ENCODE data around the gene INSIG2.

Gene INSIG2

DNA sequence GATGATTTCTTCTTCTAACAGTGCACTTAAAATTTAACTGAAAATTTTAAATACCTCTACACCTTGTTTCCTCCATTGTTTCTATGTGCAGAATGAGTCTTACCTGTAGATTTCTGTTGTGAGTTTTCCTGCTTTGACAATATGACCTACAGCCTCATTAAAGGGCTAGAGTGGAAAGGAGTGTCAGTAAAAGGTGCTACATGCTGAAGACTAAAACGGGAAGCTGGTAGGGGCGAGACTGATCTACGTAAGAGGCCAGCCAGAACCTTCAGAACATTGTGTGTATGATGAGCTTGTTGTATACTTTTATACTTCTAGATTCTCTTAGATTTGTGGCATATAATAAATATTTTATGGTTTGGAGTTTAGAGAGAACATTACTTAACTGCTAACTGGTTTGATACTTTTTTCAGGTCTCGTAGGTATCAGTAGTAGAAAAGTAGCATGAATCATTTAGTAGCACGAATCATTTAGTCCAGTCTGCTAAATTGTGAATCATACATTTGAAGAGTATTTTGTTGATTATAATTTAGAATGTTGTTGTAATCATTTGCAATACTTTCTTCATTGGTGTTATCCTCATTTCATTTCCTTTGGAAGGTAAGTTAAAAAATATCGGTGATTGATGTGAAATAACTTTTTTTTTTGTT lies 14.3 kb downstream of the INSIG2 start:
- DNase-seq, result no peak

DNA sequence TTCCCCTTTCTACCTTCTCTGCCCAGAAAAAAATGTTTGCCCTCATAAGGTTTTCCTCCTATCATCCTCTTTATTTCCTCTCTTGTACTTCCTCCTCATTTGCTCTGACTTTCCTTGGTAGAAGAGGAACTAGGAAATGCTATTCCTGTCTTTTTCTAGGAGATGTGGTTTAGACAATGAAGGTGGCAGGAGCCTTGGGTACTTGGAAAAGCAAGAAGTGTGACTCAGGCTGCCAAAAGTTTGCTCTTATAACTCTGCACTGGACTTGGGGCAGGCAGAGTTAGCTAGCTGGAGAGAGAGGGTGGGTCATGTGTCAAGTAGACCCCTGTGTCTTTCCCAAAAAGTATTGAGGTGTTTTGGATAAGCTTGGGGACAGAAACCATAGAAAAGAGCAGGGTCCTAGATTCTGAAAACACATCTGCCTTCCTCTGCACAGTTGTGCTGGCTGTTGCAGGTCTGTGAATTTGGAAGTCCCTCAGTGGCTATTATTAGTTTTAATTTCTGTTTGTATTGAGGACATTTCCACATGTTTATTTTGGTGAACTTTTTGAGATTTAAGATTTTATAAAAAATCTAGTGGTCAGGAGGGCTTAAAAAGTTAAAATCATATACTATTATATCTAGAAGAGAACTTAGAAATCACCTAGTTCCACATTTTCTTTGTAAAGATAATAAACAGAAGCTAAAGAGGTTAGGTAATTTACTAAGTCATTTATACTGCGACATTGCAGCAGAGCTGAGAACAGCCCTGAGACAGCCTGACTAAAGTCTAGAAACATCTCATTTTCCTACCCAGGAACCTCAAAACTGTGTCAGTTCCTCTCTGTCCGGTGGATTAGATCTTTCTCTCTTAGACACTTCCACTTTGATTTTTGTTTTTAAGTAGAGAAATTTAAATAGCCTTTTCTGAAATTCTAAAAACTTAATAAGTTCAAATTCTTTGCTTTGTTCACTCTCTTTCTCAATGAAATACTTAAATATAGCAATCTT lies 16.0 kb downstream of the INSIG2 start:
- no peak for DNase-seq

DNA sequence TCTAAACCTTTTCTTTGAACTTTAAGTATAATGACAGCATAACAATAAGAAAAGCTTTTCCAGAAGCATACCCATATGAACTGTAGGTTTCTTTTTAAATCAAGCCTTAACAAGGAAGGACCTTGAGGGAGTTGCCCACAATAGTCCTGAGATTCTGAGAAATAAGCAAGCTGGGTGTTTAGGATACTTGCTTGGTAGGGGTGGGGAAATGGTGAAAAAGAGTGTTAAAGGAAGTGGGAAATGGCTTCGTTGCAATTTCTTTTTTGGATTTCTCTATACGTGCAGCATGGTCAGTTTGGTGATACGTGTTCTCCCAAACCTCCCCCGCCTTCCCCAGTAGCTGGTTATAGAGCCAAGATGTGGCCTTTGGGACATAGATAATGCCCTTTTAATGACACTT lies 17.2 kb downstream of the INSIG2 start:
- DNase-seq, result no peak

DNA sequence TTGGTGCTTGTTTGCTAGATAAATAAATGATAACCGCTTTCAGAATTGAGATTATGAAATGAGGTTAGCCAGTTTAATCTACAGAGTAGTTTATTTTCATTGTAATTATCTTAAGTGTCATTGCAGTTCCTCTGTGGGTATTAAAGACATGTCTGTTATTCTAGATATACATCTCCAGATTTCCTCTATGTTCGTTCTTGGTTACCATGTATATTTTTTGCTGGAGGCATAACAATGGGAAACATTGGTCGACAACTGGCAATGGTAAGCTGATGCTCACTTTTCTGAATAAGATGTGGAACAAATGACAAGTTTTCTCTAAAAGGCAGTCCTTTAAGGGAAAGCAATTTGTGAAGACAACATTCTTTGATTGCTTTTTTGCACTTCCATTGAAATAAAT lies 18.7 kb downstream of the INSIG2 start:
- DNase-seq, result no peak

DNA sequence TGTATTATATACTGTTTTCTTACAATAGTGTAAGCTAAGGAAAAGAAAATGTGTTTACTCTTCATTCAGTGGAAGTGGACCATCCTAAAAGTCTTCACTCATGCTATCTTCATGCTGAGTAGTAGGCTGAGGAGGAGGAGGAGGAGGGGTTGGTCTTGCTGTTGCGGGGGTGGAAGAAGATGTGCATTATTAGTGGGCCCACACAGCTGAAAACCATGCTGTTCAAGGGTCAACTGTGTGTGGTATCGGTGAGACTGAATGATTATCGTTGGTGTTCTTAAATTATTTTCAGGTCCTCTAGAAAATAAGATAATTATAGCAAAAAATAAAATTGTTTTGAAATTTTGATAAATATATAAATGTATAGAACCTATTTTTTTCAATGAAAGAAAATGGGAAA lies 22.0 kb downstream of the INSIG2 start:
- DNase-seq, result no peak

DNA sequence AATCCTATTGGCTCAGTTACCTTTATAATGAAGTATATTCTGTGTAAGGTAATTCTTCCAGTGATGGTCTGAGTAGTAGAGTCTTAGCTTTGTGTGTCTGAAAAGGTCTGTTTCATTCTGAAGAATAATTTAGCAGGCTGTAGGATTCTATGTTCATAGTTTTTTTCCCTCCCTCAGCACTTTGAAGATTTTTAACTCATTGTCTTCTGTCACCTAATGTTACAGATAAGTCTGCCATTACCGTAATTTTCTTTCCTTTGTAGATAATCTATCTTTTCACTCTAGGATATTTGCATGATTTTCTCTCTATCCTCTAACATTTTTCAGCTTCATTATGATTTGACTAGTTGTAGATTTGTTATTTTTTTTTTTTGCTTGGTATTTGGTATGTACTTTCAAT lies 22.7 kb downstream of the INSIG2 start:
- DNase-seq, result no peak

DNA sequence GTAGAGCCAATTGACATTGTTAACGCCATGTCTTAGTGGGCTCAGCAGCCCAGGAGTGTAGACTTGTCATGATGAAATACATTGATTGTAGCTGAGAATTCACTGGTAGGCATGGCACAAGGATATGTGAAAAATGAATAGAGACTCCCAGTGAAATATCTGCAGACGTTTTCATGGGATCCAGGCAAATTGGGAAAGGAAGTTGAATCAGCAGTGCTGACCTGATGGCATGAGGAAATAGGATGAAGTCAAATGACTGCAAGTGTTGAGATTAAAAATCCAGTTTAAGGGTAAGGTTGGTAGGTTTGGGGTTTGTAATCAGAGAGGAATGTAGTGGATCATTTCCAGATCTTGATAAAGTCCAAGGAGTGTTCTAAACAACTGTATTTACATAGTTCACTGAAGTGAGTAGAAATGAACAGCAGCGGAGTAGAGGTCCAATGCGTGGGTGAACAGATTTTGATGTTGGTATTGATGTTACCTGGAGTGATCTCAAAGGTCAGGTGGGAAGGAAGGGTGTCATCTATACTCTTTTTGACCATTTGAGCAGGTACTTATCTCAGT lies 24.6 kb downstream of the INSIG2 start:
- DNase-seq, result no peak

DNA sequence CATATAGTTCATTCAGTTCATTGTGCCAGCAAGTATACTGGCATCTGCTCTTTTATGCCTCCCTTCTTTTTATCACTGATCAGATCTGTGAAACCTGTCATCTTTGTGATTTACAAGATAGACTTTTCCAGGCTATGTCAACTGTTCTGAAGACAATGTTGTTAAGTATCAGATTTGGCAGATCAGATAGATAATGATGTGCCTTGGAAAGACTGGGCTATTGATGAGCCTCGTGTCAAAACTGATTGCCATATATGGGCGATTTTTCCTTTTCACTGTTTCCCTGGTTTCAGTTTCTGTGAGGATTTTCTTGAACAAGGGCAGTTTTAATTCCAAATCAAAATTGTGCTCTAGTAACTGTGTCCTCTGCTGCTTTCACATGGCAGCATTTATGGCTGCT lies 26.6 kb downstream of the INSIG2 start:
- DNase-seq, result no peak

DNA sequence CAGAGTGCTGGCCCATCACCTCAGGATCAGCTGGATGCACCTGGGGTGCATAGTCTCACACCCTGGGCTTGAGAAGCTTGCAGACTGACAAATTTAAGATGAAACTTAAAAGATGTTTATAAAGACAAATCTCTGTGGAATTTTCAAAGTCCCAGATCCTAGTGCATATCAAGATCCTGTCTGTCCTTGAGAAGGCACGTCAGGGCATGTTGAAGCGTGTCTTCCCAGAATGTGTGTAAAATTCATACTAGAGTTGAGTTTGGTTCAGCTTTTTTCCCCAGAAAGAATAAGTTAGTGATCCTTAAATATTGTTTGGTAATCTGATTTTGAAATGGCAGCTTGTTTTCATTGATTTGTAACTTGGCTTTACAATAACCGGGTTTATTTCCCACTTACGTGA lies 27.5 kb downstream of the INSIG2 start:
- DNase-seq, result no peak

DNA sequence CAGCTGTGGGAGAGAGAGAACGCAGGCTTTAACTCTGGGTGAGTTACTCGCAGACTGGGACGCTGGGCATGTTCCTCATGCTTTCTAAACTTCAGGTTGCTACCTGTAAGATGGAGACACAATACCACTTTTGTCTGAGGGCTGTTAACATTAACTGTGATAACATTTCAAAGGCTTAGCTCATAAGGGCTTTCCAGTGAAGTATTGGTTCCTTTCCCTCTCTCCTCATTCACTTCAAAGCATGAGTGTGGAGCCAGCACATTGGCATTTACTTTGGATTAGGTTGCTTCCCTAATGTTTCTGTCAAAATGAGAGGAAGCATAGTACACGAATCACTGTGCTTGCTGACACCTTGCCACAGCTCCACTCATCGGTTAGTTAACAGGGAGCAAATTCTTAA lies 30.2 kb downstream of the INSIG2 start:
- DNase-seq, result no peak

DNA sequence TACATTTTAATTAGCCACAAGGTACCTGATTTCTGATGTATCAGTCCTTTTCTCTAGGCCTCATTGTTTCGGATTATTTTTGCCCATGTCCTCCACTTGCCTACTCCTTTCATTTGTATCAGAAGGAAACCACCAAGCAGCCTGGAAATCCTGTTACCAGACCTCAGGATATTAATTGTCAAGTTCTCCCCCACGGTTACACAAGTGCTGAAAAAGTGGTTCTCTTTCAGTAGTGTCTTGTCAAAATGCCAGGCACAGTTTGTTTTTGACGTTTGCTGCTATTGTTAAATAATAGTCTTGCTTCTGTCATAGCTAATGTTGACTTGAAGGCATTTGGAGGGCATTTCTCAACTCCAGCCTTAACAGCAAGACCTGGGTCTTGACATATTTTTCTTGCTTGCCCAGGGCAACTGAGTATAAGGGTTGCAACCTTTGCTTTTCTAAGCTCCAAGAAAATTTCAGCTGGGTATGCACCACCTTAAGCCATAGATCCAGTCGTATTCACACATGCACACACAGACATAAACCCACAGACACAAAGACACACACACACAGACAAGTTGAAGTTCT lies 31.0 kb downstream of the INSIG2 start:
- DNase-seq, result no peak

DNA sequence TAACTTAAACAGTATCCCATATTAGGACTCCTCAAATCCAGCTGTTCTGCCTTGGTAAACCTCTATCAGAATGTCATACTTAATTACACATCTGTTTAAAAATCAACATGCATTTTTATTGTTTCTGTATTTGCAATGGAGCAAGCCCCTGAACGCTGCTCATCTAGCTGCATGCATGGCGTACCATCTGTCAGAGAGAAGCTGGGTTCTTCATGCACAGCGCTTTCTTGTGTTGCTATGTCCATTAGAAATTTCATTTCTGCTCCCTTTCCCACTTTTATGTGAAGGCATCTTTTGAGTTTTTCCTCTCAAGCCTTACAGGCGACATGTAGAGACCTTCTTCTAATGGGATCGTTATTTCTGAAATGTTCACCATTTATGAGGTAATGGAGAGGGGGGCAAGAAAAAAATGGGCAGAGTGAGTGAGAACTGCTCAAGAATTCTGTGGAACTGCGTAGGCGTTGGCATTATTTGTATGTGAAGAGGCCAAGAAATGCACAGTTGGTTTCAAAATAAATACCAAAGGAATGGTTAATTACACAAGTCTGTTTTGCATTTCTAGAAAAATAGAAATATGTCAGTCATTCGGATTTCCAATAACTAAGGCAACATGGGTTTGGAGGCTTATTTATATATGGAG lies 31.6 kb downstream of the INSIG2 start:
- no peak for DNase-seq

DNA sequence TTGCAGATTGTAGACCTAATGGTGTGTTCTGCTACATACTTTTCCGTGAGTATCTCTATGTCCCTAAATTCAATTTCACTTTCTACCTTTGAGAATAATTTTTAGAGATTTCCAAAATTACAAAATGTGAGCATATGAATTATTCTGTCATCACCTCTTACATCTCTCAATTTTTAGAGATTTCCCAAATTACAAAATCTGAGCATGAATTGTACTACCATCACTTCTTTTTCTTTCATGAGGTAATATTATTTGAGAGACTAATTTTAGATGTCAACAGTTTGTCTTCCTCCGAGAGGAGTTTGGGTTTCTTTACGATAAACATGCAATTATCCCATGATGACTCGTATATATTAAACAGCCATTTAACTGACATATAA lies 32.1 kb downstream of the INSIG2 start:
- no peak for DNase-seq

DNA sequence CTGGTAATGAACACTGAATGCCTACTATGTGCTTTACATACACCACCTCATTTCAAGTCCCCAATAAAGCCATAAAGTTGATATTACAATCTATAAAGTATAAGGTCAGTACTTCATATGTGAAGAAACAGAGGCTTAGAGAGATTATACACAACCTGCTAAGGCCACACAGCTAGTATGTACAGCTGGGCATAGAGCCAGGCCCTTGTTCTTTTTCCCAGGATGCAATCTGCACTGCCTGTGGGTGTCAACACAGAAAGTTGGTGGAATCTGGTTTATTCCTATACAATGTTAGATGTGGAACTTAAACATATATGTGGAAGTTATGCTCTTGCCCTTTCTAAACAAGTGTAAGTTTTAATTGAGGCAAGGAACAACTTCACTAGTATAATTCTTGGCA lies 32.8 kb downstream of the INSIG2 start:
- no peak for DNase-seq

DNA sequence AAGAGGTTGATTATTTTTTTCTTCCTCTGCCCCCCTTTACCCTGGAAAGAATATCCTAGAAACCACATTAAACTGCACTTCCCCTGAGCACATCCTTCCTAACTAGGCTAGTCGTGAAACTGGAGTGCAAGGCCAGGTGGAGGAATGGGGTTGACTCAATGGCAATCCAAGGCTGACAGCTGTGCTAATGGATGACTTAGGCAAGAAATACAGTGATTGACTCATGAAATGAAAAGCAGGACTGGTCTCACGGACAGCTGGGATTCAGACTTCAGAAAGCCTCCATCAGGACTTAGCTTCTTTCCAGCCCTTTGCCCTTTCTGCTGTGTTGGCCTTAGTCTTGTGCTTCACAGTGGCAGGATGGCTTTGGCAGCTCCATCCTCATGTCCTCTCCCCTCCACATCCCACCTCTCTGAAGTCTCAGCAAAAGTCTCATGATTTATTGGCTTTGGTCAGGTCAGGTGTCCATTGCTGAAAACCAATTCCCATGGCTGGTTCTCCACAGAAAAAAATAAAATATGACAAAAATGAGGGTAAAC lies 33.8 kb downstream of the INSIG2 start:
- DNase-seq, result no peak

DNA sequence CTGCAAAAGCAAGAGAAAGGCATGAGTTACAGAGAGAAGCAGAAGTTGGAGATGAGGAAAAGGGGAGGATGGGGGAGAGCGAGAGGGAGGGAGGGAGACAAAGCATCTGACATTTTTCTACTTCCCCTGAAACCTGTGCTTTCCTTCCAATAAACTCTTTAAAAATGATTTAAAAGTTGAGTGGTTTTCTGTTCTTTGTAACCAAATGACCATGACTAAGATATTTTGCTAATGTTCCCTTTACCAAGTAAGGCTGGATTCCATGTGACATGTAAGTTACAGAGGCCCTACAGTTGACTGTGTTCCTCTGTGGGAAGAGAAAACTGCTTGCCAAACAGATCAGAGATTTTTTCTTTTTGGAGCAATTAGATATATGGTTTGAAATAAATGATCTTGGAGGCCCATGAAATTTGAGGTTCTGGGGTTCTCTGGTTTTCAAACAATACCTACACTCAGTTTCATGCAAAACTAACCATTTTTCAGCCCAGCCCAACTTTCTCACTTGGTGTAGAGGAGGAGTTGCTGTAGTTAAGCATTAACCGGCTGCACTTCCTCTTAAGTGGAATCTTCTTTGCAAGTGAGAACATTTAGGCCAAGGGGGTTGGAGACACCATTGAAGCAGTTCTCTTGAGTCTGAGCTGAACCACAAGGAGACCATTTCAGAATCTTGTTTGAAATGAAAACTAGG lies 34.5 kb downstream of the INSIG2 start:
- DNase-seq, result no peak

DNA sequence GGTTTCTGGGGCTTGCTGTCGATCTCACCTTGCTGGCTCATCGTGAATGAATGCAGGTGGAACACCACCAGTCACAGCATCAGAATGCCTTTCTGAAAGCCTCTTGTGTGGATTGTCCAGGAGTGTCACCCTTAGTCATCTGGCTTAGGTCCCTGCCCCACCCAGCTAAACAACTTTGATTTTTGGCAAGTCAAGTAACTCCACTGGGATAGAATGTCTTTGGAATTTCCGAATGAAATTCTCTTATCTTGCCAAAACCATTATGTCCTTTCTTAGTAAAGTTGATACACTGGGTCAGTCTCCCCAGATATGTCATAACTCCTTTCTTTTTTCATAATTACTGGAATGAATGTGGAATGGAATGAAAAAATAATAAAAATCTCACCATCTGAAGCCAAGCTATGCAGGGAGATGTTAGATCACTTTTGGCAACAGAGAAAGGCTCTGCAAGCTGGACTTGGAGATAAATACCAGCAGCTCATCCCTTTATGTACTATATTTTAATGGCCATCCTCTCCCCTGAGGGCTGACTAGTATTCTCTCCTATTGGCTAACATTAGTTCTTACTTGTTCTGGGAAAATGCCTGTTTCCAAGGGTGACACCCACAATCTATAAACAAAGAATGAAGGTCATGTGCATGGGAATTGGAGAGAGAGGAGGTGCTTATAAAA lies 35.4 kb downstream of the INSIG2 start:
- DNase-seq, result no peak

DNA sequence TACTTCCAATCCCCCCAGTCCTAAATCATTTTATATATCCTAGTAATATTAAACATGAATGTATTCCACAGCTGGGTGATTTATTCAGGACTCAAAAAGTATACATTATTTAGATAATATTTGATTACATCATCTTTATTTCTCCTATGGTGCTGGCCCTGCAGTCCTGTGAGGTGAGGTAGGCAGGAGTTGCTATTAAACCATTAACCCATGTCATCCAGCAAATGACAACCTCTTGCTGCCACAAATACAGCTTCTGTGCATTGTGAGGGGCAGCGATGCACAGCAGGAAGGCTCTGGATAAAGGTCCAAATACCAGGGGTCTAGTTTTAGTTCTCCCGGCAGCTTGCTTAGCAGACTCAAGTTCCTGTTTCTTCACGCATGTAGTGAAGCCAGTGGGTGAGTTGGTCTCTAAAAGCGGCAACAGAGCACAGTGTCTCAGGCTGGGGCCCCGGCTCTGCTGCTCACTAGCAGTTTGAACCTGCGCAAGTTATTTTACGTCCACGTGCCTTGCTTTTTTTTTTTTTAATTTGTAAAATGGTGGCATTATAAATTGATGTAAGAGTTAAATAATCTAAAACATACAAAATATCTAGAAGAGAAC lies 36.1 kb downstream of the INSIG2 start:
- no peak for DNase-seq

DNA sequence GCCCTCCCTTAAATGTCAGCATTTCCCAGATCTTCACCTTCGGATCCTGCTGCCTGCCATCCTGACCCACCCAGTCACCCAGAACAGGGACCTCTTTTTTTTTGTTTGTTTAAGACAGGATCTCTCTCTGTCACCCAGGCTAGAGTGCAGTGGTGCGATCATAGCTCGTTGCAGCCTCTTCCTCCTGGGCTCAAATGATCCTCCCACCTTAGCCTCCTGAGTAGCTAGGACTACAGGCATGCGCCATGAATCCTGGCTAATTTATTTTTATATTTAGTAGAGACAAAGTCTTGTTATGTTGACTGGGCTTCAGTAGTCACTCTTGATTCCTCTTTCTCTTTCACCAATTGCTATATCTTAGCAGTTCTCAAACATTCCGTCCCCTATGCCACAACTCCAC lies 39.0 kb downstream of the INSIG2 start:
- DNase-seq, result no peak

DNA sequence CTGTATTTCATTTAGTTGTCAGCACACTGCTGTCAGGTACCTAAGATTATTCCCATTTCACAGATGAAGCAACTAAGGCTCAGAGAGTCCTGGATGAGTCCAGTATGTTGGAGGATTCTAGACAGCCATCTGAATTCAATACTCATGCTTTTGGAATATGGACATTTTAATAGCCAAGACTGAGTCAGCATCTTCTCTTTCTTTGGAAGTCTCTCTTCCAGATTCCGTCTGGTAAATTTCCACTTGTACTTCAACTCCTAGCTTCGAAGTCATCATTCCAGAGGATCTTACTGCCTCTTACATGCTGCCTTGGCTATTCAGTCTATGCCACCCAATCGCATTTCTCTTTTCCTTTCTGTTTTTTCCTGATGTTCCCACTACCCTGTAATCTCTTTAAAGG lies 40.6 kb downstream of the INSIG2 start:
- DNase-seq, result no peak

DNA sequence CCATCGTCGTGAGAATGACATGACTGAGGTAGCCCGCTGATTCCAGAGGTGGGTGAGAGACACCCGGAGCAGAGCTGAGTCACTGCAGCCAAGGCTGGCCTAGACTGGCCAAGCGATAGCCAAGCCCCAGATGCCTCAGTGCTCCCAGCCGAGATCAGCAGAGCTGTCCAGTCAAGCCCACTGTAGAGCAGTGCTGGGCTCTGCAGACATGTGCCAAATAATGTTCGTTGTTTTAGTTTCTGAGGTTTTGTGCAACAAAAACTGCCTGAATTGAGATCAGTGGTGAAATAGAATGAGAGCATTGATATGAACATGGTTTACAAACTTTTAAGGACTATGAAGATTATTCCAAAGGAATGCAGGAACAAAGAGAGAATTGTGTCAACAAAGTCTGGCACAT lies 42.1 kb downstream of the INSIG2 start:
- no peak for DNase-seq
